Keratinocyte (primary cell): ENCODE measurements around the gene LRRN2. TPM values are rescaled to one million over a fixed set of nuclear protein-coding genes. Genes with fewer than 3 reads are reported as not detected.

Experiments
- DNase-seq: peaks from one replicate; pipeline ENCODE4 v3.0.0-alpha.2; 2011; ENCODE audit warnings: low read depth, missing footprints, low spot score
- FAIRE-seq: peaks from 2 replicates; lab custom pipeline; 2011; peaks lifted over from hg19 to GRCh38; lab: Jason Lieb, UNC
- H2AFZ ChIP-seq: 2 replicates; pipeline ENCODE4 v1.6.0; 2012; ENCODE audit warnings: low read length, control low read depth, inconsistent platforms; ENCODE audit not compliant: control insufficient read depth
- H3K27ac ChIP-seq: 2 replicates; pipeline ENCODE4 v1.5.1; 2011; ENCODE audit warnings: low read length; ENCODE audit not compliant: control insufficient read depth, insufficient read depth
- H3K27me3 ChIP-seq: 3 replicates; pipeline ENCODE4 v1.6.0; 2011; ENCODE audit warnings: low read length; ENCODE audit not compliant: control insufficient read depth, insufficient read depth; ENCODE audit errors: extremely low read depth
- H3K36me3 ChIP-seq, 2 experiments: 2 replicates in 1 of 2; 3 replicates in 1 of 2; pipeline ENCODE4 v1.5.1; 2011; ENCODE audit warnings: low read length in 2 of 2, mild to moderate bottlenecking in 1 of 2; ENCODE audit not compliant: control insufficient read depth in 2 of 2, insufficient read depth in 2 of 2; ENCODE audit errors: extremely low read depth in 1 of 2
- H3K4me1 ChIP-seq: 3 replicates; pipeline ENCODE4 v1.5.1; 2011; ENCODE audit warnings: low read length; ENCODE audit not compliant: control insufficient read depth, insufficient read depth; ENCODE audit errors: extremely low read depth
- H3K4me2 ChIP-seq: 3 replicates; pipeline ENCODE4 v1.6.0; 2011; ENCODE audit warnings: low read depth, low read length; ENCODE audit not compliant: control insufficient read depth, insufficient read depth; ENCODE audit errors: extremely low read depth
- H3K4me3 ChIP-seq, 3 experiments: fragments of 200-600 bp in 1 of 3; sonication (generic) in 1 of 3; 2 replicates in 2 of 3; 3 replicates in 1 of 3; pipeline ENCODE4 v1.5.1; 2011 to 2016; ENCODE audit warnings: low read length in 3 of 3, mild to moderate bottlenecking in 3 of 3, control low read depth in 2 of 3, inconsistent platforms in 1 of 3, low read depth in 1 of 3, mixed read lengths in 1 of 3, mixed run types in 1 of 3, moderate library complexity in 1 of 3; ENCODE audit not compliant: control insufficient read depth in 2 of 3, insufficient read depth in 2 of 3; ENCODE audit errors: extremely low read depth in 1 of 3
- H3K79me2 ChIP-seq: 2 replicates; pipeline ENCODE4 v1.6.0; 2012; ENCODE audit warnings: low read length; ENCODE audit not compliant: control insufficient read depth, insufficient read depth
- H3K9ac ChIP-seq: 3 replicates; pipeline ENCODE4 v1.6.0; 2011; ENCODE audit warnings: low read length; ENCODE audit not compliant: control insufficient read depth, insufficient read depth; ENCODE audit errors: extremely low read depth
- H3K9me1 ChIP-seq: 3 replicates; pipeline ENCODE4 v1.6.0; 2011; ENCODE audit warnings: low read length; ENCODE audit not compliant: control insufficient read depth, insufficient read depth; ENCODE audit errors: extremely low read depth
- H3K9me3 ChIP-seq: 2 replicates; pipeline ENCODE4 v1.5.1; 2012; ENCODE audit warnings: low read depth, low read length; ENCODE audit not compliant: control insufficient read depth
- H4K20me1 ChIP-seq: 3 replicates; pipeline ENCODE4 v1.6.0; 2011; ENCODE audit warnings: low read length; ENCODE audit not compliant: control insufficient read depth, insufficient read depth; ENCODE audit errors: extremely low read depth
- EZH2 ChIP-seq: IDR thresholded peaks from one replicate; pipeline ENCODE4 v1.6.1; 2012; ENCODE audit warnings: inconsistent platforms, mild to moderate bottlenecking, low read length, moderate library complexity
- dilution Hi-C: fragments of 300-500 bp; cut with MboI; formaldehyde crosslinking; loops from one replicate; pipeline ENCODE4 v1.7.0; 2020; ENCODE audit warnings: low sequenced_read_pairs; ENCODE audit not compliant: extremely low pct_ligation_motif_present
- polyA plus RNA-seq, 5 experiments: library from polyadenylated mRNA; depleted of rRNA in 3 of 5; stranded (reverse) in 3 of 5; stranded (forward) in 1 of 5; unstranded in 1 of 5; fragments of >200 nt; gene quantifications; 1 replicate in 1 of 5; 2 replicates in 3 of 5; 3 replicates in 1 of 5; pipeline versions ENCODE4 v1.2.1 to v1.2.3, GENCODE V29; 2011 to 2012; ENCODE audit warnings: missing spikeins in 2 of 5, low read depth in 1 of 5, low replicate concordance in 1 of 5
- TF ChIP-seq, protein P1 (sequence below), 3 experiments: IDR thresholded peaks in 1 of 3; conservative IDR thresholded peaks in 1 of 3; optimal IDR thresholded peaks in 1 of 3; 2 replicates in 2 of 3; 3 replicates in 1 of 3; pipeline versions ENCODE3 to v1.5.1; 2011; ENCODE audit warnings: low read length in 3 of 3, mild to moderate bottlenecking in 3 of 3, moderate library complexity in 2 of 3, control low read depth in 1 of 3, inconsistent platforms in 1 of 3; ENCODE audit not compliant: insufficient read depth in 2 of 3; ENCODE audit errors: extremely low read depth in 1 of 3

The LRRN2 gene
- polyA plus RNA-seq, 1 donor (not counting 4 experiments of a cell fraction or from before 2014, with no cell fraction given): not detected

DNA sequence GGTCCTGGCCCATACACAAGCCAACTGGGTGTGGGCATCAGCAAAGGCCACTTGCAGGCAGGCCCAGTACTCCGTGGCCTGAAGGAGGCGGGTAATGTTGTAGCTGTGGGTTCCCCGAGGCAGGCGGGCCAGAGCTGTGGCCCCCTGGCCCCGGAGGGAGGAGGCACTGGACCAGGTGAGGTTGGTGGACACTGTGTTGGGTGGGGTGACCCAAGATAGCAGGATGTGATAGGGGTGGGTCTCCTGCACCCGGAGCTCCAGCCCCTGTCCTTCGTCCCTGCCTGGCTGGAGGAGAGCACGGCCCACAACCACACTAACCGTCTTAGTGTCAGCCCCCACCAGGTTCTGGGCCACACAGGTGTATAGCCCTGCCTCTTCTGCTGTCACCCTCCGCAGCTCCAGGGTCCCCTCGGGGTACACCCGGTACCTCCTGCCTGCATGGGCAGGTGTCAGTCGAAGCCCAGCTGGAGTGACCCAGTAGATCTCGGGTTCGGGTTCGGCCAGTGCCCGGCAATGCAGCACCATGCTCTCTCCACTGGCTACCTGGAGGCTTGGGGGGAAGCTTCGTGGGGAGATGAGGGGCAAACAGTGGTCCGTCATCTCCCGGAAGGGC, 67.3 kb downstream of the LRRN2 start:
- FAIRE-seq: no peak
- no peak overlapping the region for H3K9ac ChIP-seq
- TF ChIP-seq EZH2: no peak
- TF ChIP-seq, protein P1, sequence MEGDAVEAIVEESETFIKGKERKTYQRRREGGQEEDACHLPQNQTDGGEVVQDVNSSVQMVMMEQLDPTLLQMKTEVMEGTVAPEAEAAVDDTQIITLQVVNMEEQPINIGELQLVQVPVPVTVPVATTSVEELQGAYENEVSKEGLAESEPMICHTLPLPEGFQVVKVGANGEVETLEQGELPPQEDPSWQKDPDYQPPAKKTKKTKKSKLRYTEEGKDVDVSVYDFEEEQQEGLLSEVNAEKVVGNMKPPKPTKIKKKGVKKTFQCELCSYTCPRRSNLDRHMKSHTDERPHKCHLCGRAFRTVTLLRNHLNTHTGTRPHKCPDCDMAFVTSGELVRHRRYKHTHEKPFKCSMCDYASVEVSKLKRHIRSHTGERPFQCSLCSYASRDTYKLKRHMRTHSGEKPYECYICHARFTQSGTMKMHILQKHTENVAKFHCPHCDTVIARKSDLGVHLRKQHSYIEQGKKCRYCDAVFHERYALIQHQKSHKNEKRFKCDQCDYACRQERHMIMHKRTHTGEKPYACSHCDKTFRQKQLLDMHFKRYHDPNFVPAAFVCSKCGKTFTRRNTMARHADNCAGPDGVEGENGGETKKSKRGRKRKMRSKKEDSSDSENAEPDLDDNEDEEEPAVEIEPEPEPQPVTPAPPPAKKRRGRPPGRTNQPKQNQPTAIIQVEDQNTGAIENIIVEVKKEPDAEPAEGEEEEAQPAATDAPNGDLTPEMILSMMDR (optimal IDR thresholded peaks at IDR 0.05 in 1 of 3, IDR thresholded peaks at IDR 0.05 in 1 of 3, conservative IDR thresholded peaks at IDR 0.05 in 1 of 3; ENCODE audit: extremely low read depth in 1 of 3, insufficient read depth in 2 of 3, low read length in 3 of 3): no peak

DNA sequence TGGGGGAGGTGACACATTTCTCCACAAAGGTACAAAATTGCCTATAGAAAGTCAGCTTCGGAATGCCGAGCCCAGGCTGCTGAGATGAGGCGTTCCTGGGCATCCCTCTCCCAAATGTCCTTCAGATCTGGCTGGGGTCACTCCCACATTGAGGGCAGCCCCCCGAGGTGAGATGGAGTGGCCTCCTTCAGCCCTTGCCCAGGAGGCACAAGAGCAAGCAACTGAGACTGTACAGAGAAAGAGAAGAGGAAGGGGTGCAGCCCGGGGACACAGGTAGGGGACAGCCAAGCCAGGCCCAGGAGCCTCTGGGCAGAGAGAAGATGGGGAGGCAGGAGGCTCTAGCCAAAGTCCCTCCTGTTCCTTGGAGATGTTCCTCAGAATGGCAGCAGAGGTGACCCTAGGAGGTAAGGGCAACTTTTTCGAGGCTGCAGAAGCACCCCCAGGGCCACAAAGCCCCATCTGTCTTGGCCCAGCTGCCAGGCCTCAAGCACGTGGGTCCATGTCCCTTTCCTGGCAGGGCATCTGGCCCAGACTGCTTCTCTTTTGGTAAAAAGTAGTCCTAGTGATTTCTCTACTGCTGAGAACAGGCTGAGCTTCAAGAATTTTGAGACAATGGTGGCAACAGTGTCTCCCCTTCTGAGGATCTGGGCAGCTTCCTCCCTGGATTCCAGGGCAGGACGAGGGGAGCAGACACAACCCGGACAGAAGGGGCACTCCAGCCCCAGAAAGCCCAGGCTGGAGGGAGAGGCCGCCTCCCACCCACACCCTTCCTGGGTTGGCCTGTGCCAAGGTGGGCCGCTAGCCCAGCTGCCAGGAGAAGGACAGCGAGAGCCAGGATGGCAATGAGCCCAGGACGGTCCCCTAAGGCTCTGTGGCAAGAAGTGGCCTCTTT, 68.0 kb downstream of the LRRN2 start:
- TF ChIP-seq, protein P1 (optimal IDR thresholded peaks at IDR 0.05 in 1 of 3, IDR thresholded peaks at IDR 0.05 in 1 of 3, conservative IDR thresholded peaks at IDR 0.05 in 1 of 3; ENCODE audit: extremely low read depth in 1 of 3, insufficient read depth in 2 of 3, low read length in 3 of 3): no peak
- TF ChIP-seq EZH2: no peak
- H2AFZ ChIP-seq: no peak overlapping the region
- DNase-seq (no peak), FAIRE-seq (no peak)
- no peak overlapping the region for H3K4me3 ChIP-seq
- no peaks in the 10 kb centered on the region for H3K4me1 ChIP-seq
- no peak overlapping the region for H3K9ac ChIP-seq
- no peaks in the 10 kb centered on the region for H3K9me1 ChIP-seq
- dilution Hi-C loops: no loop called here
- no peak overlapping the region for H3K27ac ChIP-seq
- no peak overlapping the region for H3K4me2 ChIP-seq
- no peaks in the 10 kb centered on the region for H3K9me3 ChIP-seq
- no peaks in the 10 kb centered on the region for H3K79me2 ChIP-seq
- no peaks in the 10 kb centered on the region for H4K20me1 ChIP-seq
- H3K36me3 ChIP-seq: no peaks in the 10 kb centered on the region
- peaks cover 9% of the 10 kb centered on the region for H3K27me3 ChIP-seq

More for the DNA sequence above, 67.3 kb downstream of the LRRN2 start:
- Histone ChIP-seq H3K9me3 (no peaks in the 10 kb centered on the region), H3K4me1 (no peaks in the 10 kb centered on the region), H3K4me3 (no peak overlapping the region), H3K79me2 (no peaks in the 10 kb centered on the region), H3K36me3 (no peaks in the 10 kb centered on the region), H3K9me1 (no peaks in the 10 kb centered on the region), H3K27ac (no peak overlapping the region), H3K27me3 (peaks cover 9% of the 10 kb centered on the region), H3K4me2 (no peak overlapping the region), H4K20me1 (no peaks in the 10 kb centered on the region), H2AFZ (no peak overlapping the region)
- dilution Hi-C loops: no loop called here
- no peak for DNase-seq
